Glomerular endothelial cell (primary cell): ENCODE results near the gene ZSCAN10. TPM values are rescaled to one million over a fixed set of nuclear protein-coding genes. Genes with fewer than 3 reads are reported as not detected.

ENCODE experiments used
- DNase-seq: peaks from one replicate; pipeline ENCODE4 v3.0.0-alpha.2; 2011; ENCODE audit warnings: low read depth, low spot score; ENCODE audit errors: extremely low read depth
- total RNA-seq: library from RNA; depleted of rRNA; stranded (reverse); fragments of >200 nt; gene quantifications from 2 replicates; pipeline ENCODE4 v1.2.3, GENCODE V29; 2015

ZSCAN10 gene
- total RNA-seq, 1 donor from 2014 or later: not detected

DNA sequence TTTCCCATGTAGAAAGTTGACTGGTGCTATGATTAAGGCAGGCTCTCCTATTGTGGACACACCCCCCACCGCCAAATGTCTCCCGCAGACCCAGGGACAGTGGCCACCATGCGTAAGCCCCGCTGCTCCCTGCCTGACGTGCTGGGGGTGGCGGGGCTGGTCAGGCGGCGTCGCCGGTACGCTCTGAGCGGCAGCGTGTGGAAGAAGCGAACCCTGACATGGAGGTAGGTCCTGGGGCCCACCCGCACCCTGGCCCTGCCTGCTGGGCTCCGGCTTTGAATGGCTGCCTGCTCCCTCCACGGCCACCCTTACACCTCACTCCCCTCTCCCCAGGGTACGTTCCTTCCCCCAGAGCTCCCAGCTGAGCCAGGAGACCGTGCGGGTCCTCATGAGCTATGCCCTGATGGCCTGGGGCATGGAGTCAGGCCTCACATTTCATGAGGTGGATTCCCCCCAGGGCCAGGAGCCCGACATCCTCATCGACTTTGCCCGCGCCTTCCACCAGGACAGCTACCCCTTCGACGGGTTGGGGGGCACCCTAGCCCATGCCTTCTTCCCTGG is 49.1 kb downstream of the ZSCAN10 start:
- DNase-seq: no peak

DNA sequence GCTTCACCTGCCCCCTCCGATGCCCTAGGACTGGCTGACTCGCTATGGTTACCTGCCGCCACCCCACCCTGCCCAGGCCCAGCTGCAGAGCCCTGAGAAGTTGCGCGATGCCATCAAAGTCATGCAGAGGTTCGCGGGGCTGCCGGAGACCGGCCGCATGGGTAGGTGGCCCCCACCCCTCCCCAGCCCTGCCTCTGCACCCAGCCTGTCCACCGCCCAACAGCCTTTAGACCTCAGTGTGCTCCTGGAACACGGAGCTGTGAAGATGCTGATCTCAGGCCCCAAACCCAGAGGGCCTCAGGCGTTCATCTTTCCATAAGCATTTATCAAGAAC is 51.7 kb downstream of the ZSCAN10 start:
- no peak for DNase-seq

DNA sequence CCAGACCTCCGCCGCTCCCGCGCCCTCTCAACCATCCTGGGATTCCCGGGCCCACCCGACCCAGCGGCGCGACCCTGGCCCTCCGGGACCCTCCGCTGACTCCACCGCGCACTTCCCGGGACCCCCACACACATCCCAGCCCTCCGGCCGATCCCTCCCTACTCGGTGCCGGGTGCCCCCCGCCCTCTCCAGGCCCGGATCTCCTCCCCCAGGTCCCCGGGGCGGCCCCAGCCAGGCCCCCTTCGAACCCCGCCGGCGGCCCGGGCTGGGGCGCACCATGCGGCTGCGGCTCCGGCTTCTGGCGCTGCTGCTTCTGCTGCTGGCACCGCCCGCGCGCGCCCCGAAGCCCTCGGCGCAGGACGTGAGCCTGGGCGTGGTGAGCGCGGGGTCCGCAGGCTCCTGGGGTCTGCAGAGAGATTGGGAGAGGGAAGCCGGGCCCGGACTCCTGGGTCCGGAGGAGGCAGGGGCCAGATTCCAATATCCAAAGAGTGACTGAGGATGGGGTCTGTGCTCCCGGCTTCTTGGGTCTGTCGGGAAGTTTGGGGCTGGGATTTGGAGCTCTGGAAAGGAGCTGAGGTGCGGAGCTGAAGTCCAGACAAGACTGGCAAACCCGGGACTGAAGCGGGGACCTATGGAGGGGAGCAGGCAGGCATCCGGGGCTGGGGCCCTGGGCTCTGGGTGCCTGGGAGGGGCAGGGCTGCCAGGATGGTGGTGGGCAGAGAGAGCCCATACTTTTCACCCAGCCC is 52.3 kb downstream of the ZSCAN10 start:
- no peak for DNase-seq

DNA sequence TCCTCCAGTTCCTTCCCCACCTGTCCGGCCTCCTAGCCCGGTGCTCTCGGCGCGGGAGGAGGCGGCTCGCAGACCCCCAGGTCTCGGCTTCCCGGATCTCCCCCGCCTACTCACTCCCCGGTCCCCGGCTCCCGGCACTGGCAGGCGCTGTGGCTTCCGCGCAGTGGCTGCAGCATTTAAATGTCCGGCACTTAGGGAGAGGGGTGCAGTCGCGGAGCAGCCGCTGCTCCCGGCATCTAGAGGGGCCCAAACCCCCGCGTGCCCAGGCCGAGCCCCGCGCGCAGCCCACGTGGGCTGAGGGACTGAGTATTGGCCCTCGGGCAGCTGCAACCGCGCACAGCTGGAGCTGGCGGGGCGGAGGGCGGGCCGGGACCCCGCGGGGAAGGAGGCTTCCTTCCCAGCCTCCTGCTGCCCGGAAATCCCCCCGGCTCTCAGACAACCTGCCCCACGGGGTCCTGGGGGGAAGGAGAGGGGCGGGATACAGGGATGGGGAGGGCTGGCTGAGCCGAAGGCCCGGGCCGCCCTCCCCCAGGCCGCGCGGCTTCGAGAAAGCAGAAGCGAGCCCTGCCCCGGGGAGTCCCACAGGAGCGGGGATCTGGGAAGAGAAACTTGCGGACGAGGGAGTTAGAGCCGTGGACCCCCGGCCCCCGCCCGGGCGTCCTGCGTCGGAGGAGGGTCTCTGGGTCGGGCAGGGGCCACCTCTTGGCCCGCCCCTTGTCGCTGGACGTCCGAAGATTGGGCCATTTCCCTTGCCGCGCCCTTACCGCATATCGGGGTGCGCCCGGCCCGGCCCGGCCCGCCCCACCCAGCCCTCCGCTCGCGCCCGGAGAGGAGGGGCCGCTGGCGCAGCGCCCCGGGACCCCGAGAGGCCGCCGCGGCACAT is 53.1 kb downstream of the ZSCAN10 start, which contains the start of gene MMP25:
Gene MMP25 (plus strand): TSS at position 804 of the 883 bp plus-strand sequence. CDS start 357 bp downstream, outside the sequence.
- no peak for DNase-seq

DNA sequence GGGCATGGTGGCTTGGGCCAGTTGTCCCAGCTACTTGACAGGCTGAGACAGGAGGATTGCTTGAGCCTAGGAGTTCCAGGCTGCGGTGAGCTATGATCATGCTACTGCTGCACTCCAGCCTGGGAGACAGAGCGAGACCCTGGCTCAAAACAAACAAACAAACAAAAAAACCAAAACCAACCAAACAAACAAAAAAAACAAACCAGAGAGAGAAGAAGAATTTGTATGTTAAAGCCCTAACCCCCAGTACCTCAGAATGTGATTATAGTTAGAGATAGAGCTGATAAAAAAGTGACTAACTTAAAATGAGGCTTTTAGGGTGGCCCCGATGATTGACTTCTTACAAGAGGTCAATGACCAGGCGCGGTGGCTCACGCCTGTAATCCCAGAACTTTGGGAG is 54.4 kb downstream of the ZSCAN10 start:
- DNase-seq: no peak

DNA sequence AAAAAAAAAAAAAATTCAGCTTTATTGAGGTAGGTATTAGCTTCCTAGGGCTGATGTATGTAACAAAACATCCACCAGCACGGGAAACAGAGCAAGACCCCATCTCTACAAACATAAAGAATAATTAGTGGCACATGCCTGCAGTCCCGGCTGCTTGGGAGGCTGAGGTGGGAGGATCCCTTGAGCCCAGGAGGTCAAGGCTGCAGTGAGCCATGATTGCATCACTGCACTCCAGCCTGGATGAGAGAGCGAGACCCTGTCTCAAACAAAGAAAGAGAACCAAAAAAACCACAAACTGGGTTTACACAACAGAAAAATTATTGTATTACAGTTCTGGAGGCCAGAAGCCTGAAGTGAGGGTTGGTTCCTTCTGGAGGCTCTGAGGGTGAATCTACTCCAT is 56.7 kb downstream of the ZSCAN10 start:
- no peak for DNase-seq

DNA sequence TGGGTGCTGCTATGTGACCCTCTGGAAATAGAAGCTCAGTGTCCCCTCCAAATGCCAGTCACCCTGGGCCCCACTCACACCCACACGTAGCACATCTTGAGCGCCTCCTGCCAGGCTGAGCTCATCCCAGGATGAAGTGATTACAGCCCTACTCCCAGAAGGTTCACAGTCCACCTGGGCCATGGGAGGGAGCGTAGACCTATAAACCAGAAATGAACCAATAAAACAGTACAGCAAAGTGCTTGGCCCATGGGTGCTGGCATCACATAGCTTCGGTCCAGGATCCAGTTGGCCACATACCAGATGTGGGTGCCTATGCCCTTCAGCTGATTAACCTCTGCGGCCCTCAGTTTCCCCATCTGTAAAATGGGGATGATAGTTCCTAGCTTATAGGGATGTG is 60.2 kb downstream of the ZSCAN10 start:
- DNase-seq: no peak

Other genes starting within 250 kb of the ZSCAN10 start
- 0.44 TPM in 1 of 2 replicates, not detected in the other for gene PRSS22, start 241.1 kb downstream of the ZSCAN10 start, total RNA-seq
- gene FLYWCH2, start 216.1 kb downstream of the ZSCAN10 start, total RNA-seq: 81.6 and 96.0 TPM in 2 replicates
- 49.2 and 56.5 TPM in 2 replicates for gene FLYWCH1, start 187.4 kb downstream of the ZSCAN10 start, total RNA-seq
- gene KREMEN2, start 135.0 kb downstream of the ZSCAN10 start, total RNA-seq: 0.15 TPM in 1 of 2 replicates, not detected in the other
- 10.7 and 14.9 TPM in 2 replicates for gene PAQR4, start 129.9 kb downstream of the ZSCAN10 start, total RNA-seq
- gene PKMYT1, start 118.8 kb downstream of the ZSCAN10 start, total RNA-seq: 9.0 and 12.9 TPM in 2 replicates
- gene CLDN9, start 86.4 kb downstream of the ZSCAN10 start, total RNA-seq: not detected in 2 replicates
- gene CLDN6, start 81.1 kb downstream of the ZSCAN10 start, total RNA-seq: 0.12 and 12.9 TPM in 2 replicates
- 202 and 204 TPM in 2 replicates for gene TNFRSF12A, start 78.9 kb downstream of the ZSCAN10 start, total RNA-seq
- 24.7 and 32.6 TPM in 2 replicates for gene HCFC1R1, start 75.4 kb downstream of the ZSCAN10 start, total RNA-seq
- 20.7 and 28.9 TPM in 2 replicates for gene THOC6, start 75.3 kb downstream of the ZSCAN10 start, total RNA-seq
- not detected in 2 replicates for gene BICDL2, start 62.4 kb downstream of the ZSCAN10 start, total RNA-seq
- gene MMP25, start 52.7 kb downstream of the ZSCAN10 start, total RNA-seq: 0.05 and 0.35 TPM in 2 replicates
- 960 and 1,559 TPM in 2 replicates for gene IL32, start 33.7 kb downstream of the ZSCAN10 start, total RNA-seq
- 19.8 and 26.3 TPM in 2 replicates for gene ZNF205, start 13.3 kb upstream of the ZSCAN10 start, total RNA-seq
- gene ZNF213, start 35.7 kb upstream of the ZSCAN10 start, total RNA-seq: 7.5 and 15.1 TPM in 2 replicates
- not detected in 2 replicates for gene OR1F1, start 88.9 kb upstream of the ZSCAN10 start, total RNA-seq
- gene ZNF200, start 135.9 kb upstream of the ZSCAN10 start, total RNA-seq: 7.2 and 9.5 TPM in 2 replicates
- gene MEFV, start 157.3 kb upstream of the ZSCAN10 start, total RNA-seq: not detected in 2 replicates
- gene ZNF263, start 184.2 kb upstream of the ZSCAN10 start, total RNA-seq: 30.2 and 31.5 TPM in 2 replicates
- gene TIGD7, start 206.1 kb upstream of the ZSCAN10 start, total RNA-seq: 2.0 and 2.4 TPM in 2 replicates
- gene ZNF75A, start 206.2 kb upstream of the ZSCAN10 start, total RNA-seq: 9.8 and 18.9 TPM in 2 replicates